ENCODE measurements around the gene CEP72.
A peak's percentile ranks its signal among the peaks of the same experiment; 100 is the strongest.

CEP72 gene

GRCh38 chr5:612498-613424, 621 bp downstream of the CEP72 start:
- no CpG with 5 or more reads among the region's 49 CpGs for WGBS, 2 donors (ENCODE audit: extremely low coverage in 2 of 2, insufficient read length in 2 of 2, insufficient replicate concordance in 1 of 2)
- H3K4me2 ChIP-seq (ENCODE audit: insufficient read depth, low read length, poor library complexity, severe bottlenecking) = peak overlapping the region; percentile 69
- no peak overlapping the region for H2AK5ac ChIP-seq (ENCODE audit: low read depth, low read length)
- H3K9ac ChIP-seq (ENCODE audit: low read depth, low read length, poor library complexity) = peak overlapping the region; percentile 92
- peak; percentile 12 for DNase-seq (ENCODE audit: low spot score)
- peaks cover 5 to 11% of the 10 kb centered on the region in 2 donors for H3K4me1 ChIP-seq (ENCODE audit: control insufficient read depth in 2 of 2, insufficient read depth in 1 of 2, low read depth in 1 of 2, low read length in 2 of 2)
- H4K8ac ChIP-seq (ENCODE audit: low read depth, low read length) = no peak overlapping the region
- peaks cover 13% of the 10 kb centered on the region for H3K79me1 ChIP-seq (ENCODE audit: low read depth, low read length)
- peak overlapping the region; percentile 90 for H3K18ac ChIP-seq (ENCODE audit: low read length)
- H3K14ac ChIP-seq (ENCODE audit: low read length) = peak overlapping the region; percentile 98
- peaks cover 3 to 32% of the 10 kb centered on the region in 2 donors for H3K36me3 ChIP-seq (replicated peaks in 1 of 2; ENCODE audit: control insufficient read depth in 2 of 2, insufficient read depth in 2 of 2, low read length in 2 of 2)
- H2BK120ac ChIP-seq (ENCODE audit: low read depth, low read length) = no peak overlapping the region
- H4K91ac ChIP-seq (ENCODE audit: low read depth, low read length, poor library complexity) = no peak overlapping the region
- peak overlapping the region; percentile 63 to 97 for H3K4me3 ChIP-seq (ENCODE audit: low read length in 2 of 2)
- H3K23ac ChIP-seq (ENCODE audit: low read depth, low read length, poor library complexity) = peak overlapping the region; percentile 85
- peaks cover 4 to 9% of the 10 kb centered on the region in 2 donors for H3K9me3 ChIP-seq (replicated peaks in 1 of 2; ENCODE audit: control insufficient read depth in 2 of 2, insufficient read depth in 1 of 2, low read depth in 1 of 2, low read length in 2 of 2)
- peaks cover 0 to 2% (median 0%) of the 10 kb centered on the region in 3 experiments for H3K27me3 ChIP-seq (ENCODE audit: control insufficient read depth in 3 of 3, insufficient read depth in 3 of 3, low read depth in 1 of 3, low read length in 3 of 3)
- H2AFZ ChIP-seq (ENCODE audit: low read length) = peak overlapping the region; percentile 99
- H2BK15ac ChIP-seq (ENCODE audit: low read length) = no peak overlapping the region
- H2BK12ac ChIP-seq (ENCODE audit: low read length) = no peak overlapping the region
- H3K27ac ChIP-seq (replicated peaks; ENCODE audit: low read length) = no peak overlapping the region
- H3K4ac ChIP-seq (ENCODE audit: low read length) = no peak overlapping the region
- H2BK5ac ChIP-seq (ENCODE audit: low read length) = no peak overlapping the region

DNA sequence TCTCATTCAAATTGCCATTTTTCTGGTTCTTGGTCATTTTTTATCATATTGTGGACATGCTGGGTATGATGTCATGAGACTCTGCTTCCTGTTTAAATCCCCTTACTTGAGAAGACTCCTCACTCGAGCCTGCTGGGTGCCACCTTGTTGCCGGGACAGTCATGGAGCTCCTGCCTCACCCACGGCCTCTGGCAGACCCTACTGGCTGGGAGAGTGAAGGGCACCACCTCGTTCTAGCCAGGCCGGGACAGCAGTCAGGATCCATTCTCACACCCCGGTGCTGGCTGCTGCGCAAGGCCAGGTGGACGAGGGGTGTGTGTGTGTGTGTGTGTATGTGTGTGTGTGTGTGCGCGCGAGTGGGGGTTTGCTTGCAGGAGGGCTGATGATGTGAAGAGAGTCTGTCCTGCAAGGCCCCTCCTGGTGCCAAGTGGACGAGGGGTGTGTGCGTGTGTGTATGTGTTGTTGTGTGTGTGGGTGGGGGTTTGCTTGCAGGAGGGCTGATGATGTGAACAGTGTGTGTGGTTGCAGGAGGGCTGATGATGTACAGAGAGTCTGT, 4.4 kb downstream of the CEP72 start:
- Histone ChIP-seq H3K36me3 (replicated peaks in 1 of 2; ENCODE audit: control insufficient read depth in 2 of 2, insufficient read depth in 2 of 2, low read length in 2 of 2) (peaks cover 28 to 70% of the 10 kb centered on the region in 2 donors), H2AFZ (ENCODE audit: low read length) (no peak overlapping the region), H3K4ac (ENCODE audit: low read length) (no peak overlapping the region), H2AK5ac (ENCODE audit: low read depth, low read length) (no peak overlapping the region), H3K9ac (ENCODE audit: low read depth, low read length, poor library complexity) (peak overlapping the region; percentile 53), H3K79me1 (ENCODE audit: low read depth, low read length) (peaks cover 13% of the 10 kb centered on the region), H3K23ac (ENCODE audit: low read depth, low read length, poor library complexity) (peak overlapping the region; percentile 2), H2BK120ac (ENCODE audit: low read depth, low read length) (no peak overlapping the region), H3K4me3 (ENCODE audit: low read length in 2 of 2) (no peak overlapping the region), H3K18ac (ENCODE audit: low read length) (no peak overlapping the region), H3K27ac (replicated peaks; ENCODE audit: low read length) (no peak overlapping the region), H3K14ac (ENCODE audit: low read length) (no peak overlapping the region), H3K27me3 (ENCODE audit: control insufficient read depth in 3 of 3, insufficient read depth in 3 of 3, low read depth in 1 of 3, low read length in 3 of 3) (no peaks in the 10 kb centered on the region), H4K91ac (ENCODE audit: low read depth, low read length, poor library complexity) (no peak overlapping the region), H3K9me3 (replicated peaks in 1 of 2; ENCODE audit: control insufficient read depth in 2 of 2, insufficient read depth in 1 of 2, low read depth in 1 of 2, low read length in 2 of 2) (peaks cover 1 to 9% of the 10 kb centered on the region in 2 donors), H2BK15ac (ENCODE audit: low read length) (no peak overlapping the region), H4K8ac (ENCODE audit: low read depth, low read length) (no peak overlapping the region), H3K4me2 (ENCODE audit: insufficient read depth, low read length, poor library complexity, severe bottlenecking) (no peak overlapping the region), H2BK5ac (ENCODE audit: low read length) (no peak overlapping the region), H2BK12ac (ENCODE audit: low read length) (no peak overlapping the region), H3K4me1 (ENCODE audit: control insufficient read depth in 2 of 2, insufficient read depth in 1 of 2, low read depth in 1 of 2, low read length in 2 of 2) (peaks cover 3 to 4% of the 10 kb centered on the region in 2 donors)
- DNase-seq (ENCODE audit: low spot score) = no peak
- no CpG with 5 or more reads among the region's 13 CpGs for WGBS, 2 donors (ENCODE audit: extremely low coverage in 2 of 2, insufficient read length in 2 of 2, insufficient replicate concordance in 1 of 2)

- H2BK120ac ChIP-seq (ENCODE audit: low read depth, low read length) = no peak overlapping the region
- no peak overlapping the region for H3K18ac ChIP-seq (ENCODE audit: low read length)
- H4K8ac ChIP-seq (ENCODE audit: low read depth, low read length) = no peak overlapping the region
- H3K23ac ChIP-seq (ENCODE audit: low read depth, low read length, poor library complexity) = no peak overlapping the region
- no peak overlapping the region for H2AK5ac ChIP-seq (ENCODE audit: low read depth, low read length)
- H2BK5ac ChIP-seq (ENCODE audit: low read length) = no peak overlapping the region
- H3K14ac ChIP-seq (ENCODE audit: low read length) = no peak overlapping the region
- H3K79me1 ChIP-seq (ENCODE audit: low read depth, low read length) = peaks cover 10% of the 10 kb centered on the region
- no peak overlapping the region for H2BK15ac ChIP-seq (ENCODE audit: low read length)
- no peak overlapping the region for H3K4ac ChIP-seq (ENCODE audit: low read length)
- H3K9ac ChIP-seq (ENCODE audit: low read depth, low read length, poor library complexity) = no peak overlapping the region
- peaks cover 35 to 83% of the 10 kb centered on the region in 2 donors for H3K36me3 ChIP-seq (replicated peaks in 1 of 2; ENCODE audit: control insufficient read depth in 2 of 2, insufficient read depth in 2 of 2, low read length in 2 of 2)
- peaks cover 1 to 9% of the 10 kb centered on the region in 2 donors for H3K9me3 ChIP-seq (replicated peaks in 1 of 2; ENCODE audit: control insufficient read depth in 2 of 2, insufficient read depth in 1 of 2, low read depth in 1 of 2, low read length in 2 of 2)
- no peak overlapping the region for H3K4me3 ChIP-seq (ENCODE audit: low read length in 2 of 2)
- no peak overlapping the region for H3K4me2 ChIP-seq (ENCODE audit: insufficient read depth, low read length, poor library complexity, severe bottlenecking)
- H2AFZ ChIP-seq (ENCODE audit: low read length) = no peak overlapping the region
- no peak overlapping the region for H4K91ac ChIP-seq (ENCODE audit: low read depth, low read length, poor library complexity)
- H3K27ac ChIP-seq (replicated peaks; ENCODE audit: low read length) = no peak overlapping the region
- no peak for DNase-seq (ENCODE audit: low spot score)
- H3K27me3 ChIP-seq (ENCODE audit: control insufficient read depth in 3 of 3, insufficient read depth in 3 of 3, low read depth in 1 of 3, low read length in 3 of 3) = no peaks in the 10 kb centered on the region
- no peak overlapping the region for H2BK12ac ChIP-seq (ENCODE audit: low read length)
- WGBS, 2 donors (ENCODE audit: extremely low coverage in 2 of 2, insufficient read length in 2 of 2, insufficient replicate concordance in 1 of 2) = no CpG with 5 or more reads among the region's 12 CpGs
- H3K4me1 ChIP-seq (ENCODE audit: control insufficient read depth in 2 of 2, insufficient read depth in 1 of 2, low read depth in 1 of 2, low read length in 2 of 2) = peaks cover 1 to 3% of the 10 kb centered on the region in 2 donors
Observed at GRCh38 chr5:617896-618295, 5.8 kb downstream of the CEP72 start.

GRCh38 chr5:618450-618849, 6.3 kb downstream of the CEP72 start:
- no peak overlapping the region for H3K4me3 ChIP-seq (ENCODE audit: low read length in 2 of 2)
- H4K8ac ChIP-seq (ENCODE audit: low read depth, low read length) = no peak overlapping the region
- peaks cover 35 to 89% of the 10 kb centered on the region in 2 donors for H3K36me3 ChIP-seq (replicated peaks in 1 of 2; ENCODE audit: control insufficient read depth in 2 of 2, insufficient read depth in 2 of 2, low read length in 2 of 2)
- no peak overlapping the region for H4K91ac ChIP-seq (ENCODE audit: low read depth, low read length, poor library complexity)
- no peak overlapping the region for H2BK5ac ChIP-seq (ENCODE audit: low read length)
- no peak overlapping the region for H2AK5ac ChIP-seq (ENCODE audit: low read depth, low read length)
- no peak overlapping the region for H2BK120ac ChIP-seq (ENCODE audit: low read depth, low read length)
- H2BK12ac ChIP-seq (ENCODE audit: low read length) = no peak overlapping the region
- no peak overlapping the region for H3K14ac ChIP-seq (ENCODE audit: low read length)
- H2BK15ac ChIP-seq (ENCODE audit: low read length) = no peak overlapping the region
- DNase-seq (ENCODE audit: low spot score) = no peak
- H3K27ac ChIP-seq (replicated peaks; ENCODE audit: low read length) = no peak overlapping the region
- H3K4me1 ChIP-seq (ENCODE audit: control insufficient read depth in 2 of 2, insufficient read depth in 1 of 2, low read depth in 1 of 2, low read length in 2 of 2) = peaks cover 0 to 1% of the 10 kb centered on the region in 2 donors
- no peak overlapping the region for H3K4ac ChIP-seq (ENCODE audit: low read length)
- H3K9me3 ChIP-seq (replicated peaks in 1 of 2; ENCODE audit: control insufficient read depth in 2 of 2, insufficient read depth in 1 of 2, low read depth in 1 of 2, low read length in 2 of 2) = peaks cover 1 to 9% of the 10 kb centered on the region in 2 donors
- H2AFZ ChIP-seq (ENCODE audit: low read length) = no peak overlapping the region
- no peaks in the 10 kb centered on the region for H3K27me3 ChIP-seq (ENCODE audit: control insufficient read depth in 3 of 3, insufficient read depth in 3 of 3, low read depth in 1 of 3, low read length in 3 of 3)
- H3K79me1 ChIP-seq (ENCODE audit: low read depth, low read length) = peaks cover 9% of the 10 kb centered on the region
- H3K23ac ChIP-seq (ENCODE audit: low read depth, low read length, poor library complexity) = no peak overlapping the region
- H3K18ac ChIP-seq (ENCODE audit: low read length) = no peak overlapping the region
- H3K4me2 ChIP-seq (ENCODE audit: insufficient read depth, low read length, poor library complexity, severe bottlenecking) = no peak overlapping the region
- H3K9ac ChIP-seq (ENCODE audit: low read depth, low read length, poor library complexity) = no peak overlapping the region
- no CpG with 5 or more reads among the region's 5 CpGs for WGBS, 2 donors (ENCODE audit: extremely low coverage in 2 of 2, insufficient read length in 2 of 2, insufficient replicate concordance in 1 of 2)
